H9 (cell line): ENCODE measurements around the gene RUNX1. TPM values are rescaled to one million over a fixed set of nuclear protein-coding genes. Genes with fewer than 3 reads are reported as not detected.

Experiments used
- DNase-seq: peaks from one replicate; pipeline ENCODE4 v3.0.0-alpha.2; 2017
- H2AFZ ChIP-seq: one replicate; pipeline ENCODE4 v1.6.1; 2013; ENCODE audit warnings: mild to moderate bottlenecking, low read length, control low read depth, moderate library complexity
- H2AK5ac ChIP-seq: 2 replicates; pipeline ENCODE4 v1.6.1; 2013; ENCODE audit warnings: low read length, control low read depth, mixed read lengths; ENCODE audit not compliant: insufficient read length
- H2BK120ac ChIP-seq: one replicate; pipeline ENCODE4 v1.6.1; 2013; ENCODE audit warnings: low read depth, mild to moderate bottlenecking, low read length, control low read depth, inconsistent platforms; ENCODE audit not compliant: poor library complexity, severe bottlenecking
- H2BK12ac ChIP-seq: 2 replicates; pipeline ENCODE4 v1.6.1; 2013; ENCODE audit warnings: low read length, control low read depth, mixed read lengths, low read depth; ENCODE audit not compliant: insufficient read length
- H2BK15ac ChIP-seq: 2 replicates; pipeline ENCODE4 v1.6.1; 2013; ENCODE audit warnings: low read depth, low read length, control low read depth
- H2BK20ac ChIP-seq: one replicate; pipeline ENCODE4 v1.6.1; 2013; ENCODE audit warnings: low read depth, mild to moderate bottlenecking, low read length, control low read depth, inconsistent platforms; ENCODE audit not compliant: poor library complexity, severe bottlenecking
- H2BK5ac ChIP-seq: 2 replicates; pipeline ENCODE4 v1.6.1; 2013; ENCODE audit warnings: low read length, control low read depth, mixed read lengths; ENCODE audit not compliant: insufficient read length
- H3K14ac ChIP-seq: 2 replicates; pipeline ENCODE4 v1.6.1; 2013; ENCODE audit warnings: low read length, control low read depth; ENCODE audit not compliant: insufficient read depth
- H3K18ac ChIP-seq: 2 replicates; pipeline ENCODE4 v1.6.1; 2013; ENCODE audit warnings: low read depth, mild to moderate bottlenecking, mixed read lengths, low read length, control low read depth; ENCODE audit not compliant: insufficient read length
- H3K23ac ChIP-seq: 2 replicates; pipeline ENCODE4 v1.6.1; 2013; ENCODE audit warnings: low read length, control low read depth, mixed read lengths, low read depth; ENCODE audit not compliant: insufficient read length
- H3K23me2 ChIP-seq: 2 replicates; pipeline ENCODE4 v1.6.1; 2013; ENCODE audit warnings: low read depth, mild to moderate bottlenecking, mixed read lengths, low read length, control low read depth; ENCODE audit not compliant: insufficient read length, poor library complexity, severe bottlenecking
- H3K27ac ChIP-seq: 2 replicates; pipeline ENCODE4 v1.5.1; 2013; ENCODE audit warnings: low read length, control low read depth, mixed read lengths, low read depth; ENCODE audit not compliant: insufficient read length
- H3K27me3 ChIP-seq: 2 replicates; pipeline ENCODE4 v1.6.1; 2013; ENCODE audit warnings: low read length, control low read depth, inconsistent platforms; ENCODE audit not compliant: insufficient read depth
- H3K4ac ChIP-seq: 2 replicates; pipeline ENCODE4 v1.6.1; 2013; ENCODE audit warnings: low read depth, mild to moderate bottlenecking, control low read depth, inconsistent platforms, low read length, moderate library complexity
- H3K4me1 ChIP-seq: 2 replicates; pipeline ENCODE4 v1.6.1; 2013; ENCODE audit warnings: low read length, control low read depth, inconsistent platforms; ENCODE audit not compliant: insufficient read depth
- H3K4me2 ChIP-seq: 2 replicates; pipeline ENCODE4 v1.6.1; 2013; ENCODE audit warnings: low read length, control low read depth, mixed read lengths; ENCODE audit not compliant: insufficient read length, insufficient read depth
- H3K56ac ChIP-seq: 2 replicates; pipeline ENCODE4 v1.6.1; 2013; ENCODE audit warnings: low read depth, mild to moderate bottlenecking, mixed read lengths, low read length, control low read depth; ENCODE audit not compliant: insufficient read length
- H3K79me1 ChIP-seq: 2 replicates; pipeline ENCODE4 v1.6.1; 2013; ENCODE audit warnings: low read depth, mild to moderate bottlenecking, moderate library complexity, low read length, control low read depth, inconsistent platforms; ENCODE audit not compliant: insufficient read depth, poor library complexity, severe bottlenecking
- H3K79me2 ChIP-seq: 2 replicates; pipeline ENCODE4 v1.6.1; 2013; ENCODE audit warnings: low read length, control low read depth, inconsistent platforms; ENCODE audit not compliant: insufficient read depth
- H3K9ac ChIP-seq: 2 replicates; pipeline ENCODE4 v1.6.1; 2013; ENCODE audit warnings: low read length, control low read depth, mixed read lengths; ENCODE audit not compliant: insufficient read length; ENCODE audit errors: extremely low read depth
- H3K9me3 ChIP-seq: one replicate; pipeline ENCODE4 v1.6.1; 2013; ENCODE audit warnings: low read depth, low read length, inconsistent platforms; ENCODE audit not compliant: control insufficient read depth
- H3T11ph ChIP-seq: one replicate; pipeline ENCODE4 v1.6.1; 2013; ENCODE audit warnings: mild to moderate bottlenecking, low read length, control low read depth, inconsistent platforms
- H4K20me1 ChIP-seq: one replicate; pipeline ENCODE4 v1.6.1; 2013; ENCODE audit not compliant: control insufficient read depth, insufficient read length, insufficient read depth
- H4K5ac ChIP-seq: 2 replicates; pipeline ENCODE4 v1.6.1; 2013; ENCODE audit warnings: low read depth, mild to moderate bottlenecking, mixed read lengths, low read length, control low read depth; ENCODE audit not compliant: insufficient read length
- H4K8ac ChIP-seq: replicated peaks from 2 replicates; pipeline ENCODE4 v1.6.1; 2013; ENCODE audit warnings: low read length, control low read depth, mixed read lengths, low read depth; ENCODE audit not compliant: insufficient read length
- H4K91ac ChIP-seq: 2 replicates; pipeline ENCODE4 v1.6.1; 2013; ENCODE audit warnings: low read depth, mild to moderate bottlenecking, moderate library complexity, mixed read lengths, low read length, control low read depth; ENCODE audit not compliant: insufficient read length
- H3K27ac Mint-ChIP-seq, 3 experiments: 2 replicates in 2 of 3; 3 replicates in 1 of 3; pipeline ENCODE4 v1.8.0; 2020 to 2021; ENCODE audit warnings: mixed read lengths in 3 of 3, mild to moderate bottlenecking in 1 of 3, moderate library complexity in 1 of 3
- H3K27me3 Mint-ChIP-seq: 2 replicates; pipeline ENCODE4 v1.8.0; 2021; ENCODE audit warnings: low read depth, mild to moderate bottlenecking, moderate library complexity, mixed read lengths
- H3K36me3 Mint-ChIP-seq, 3 experiments: 2 replicates in 2 of 3; 3 replicates in 1 of 3; pipeline ENCODE4 v1.8.0; 2020 to 2021; ENCODE audit warnings: low read depth in 3 of 3, mixed read lengths in 3 of 3; ENCODE audit not compliant: insufficient read depth in 1 of 3
- H3K4me1 Mint-ChIP-seq, 2 experiments: 2 replicates each; pipeline ENCODE4 v1.8.0; 2020; ENCODE audit warnings: mixed read lengths in 2 of 2
- H3K4me3 Mint-ChIP-seq, 2 experiments: 2 replicates in 1 of 2; 3 replicates in 1 of 2; pipeline ENCODE4 v1.8.0; 2020 to 2021; ENCODE audit warnings: mild to moderate bottlenecking in 2 of 2, mixed read lengths in 2 of 2, moderate library complexity in 1 of 2
- H3K9me3 Mint-ChIP-seq, 2 experiments: 2 replicates in 1 of 2; 3 replicates in 1 of 2; pipeline ENCODE4 v1.8.0; 2020; ENCODE audit warnings: mild to moderate bottlenecking in 2 of 2, mixed read lengths in 2 of 2, moderate library complexity in 1 of 2
- WGBS: extraction: QIAGEN DNeasy Blood & Tissue Kit; methylation state at CpG from one replicate; pipeline ENCODE4 v1.1.7; 2013; ENCODE audit warnings: missing lambda C conversion rate, low lambda C conversion rate, mixed read lengths; ENCODE audit not compliant: insufficient read length; ENCODE audit errors: extremely low coverage; 5-methylcytosine and 5-hydroxymethylcytosine counted together
- total RNA-seq: library from RNA; stranded (reverse); gene quantifications from 2 replicates; pipeline ENCODE4 v1.2.1, GENCODE V29; 2021
- TF ChIP-seq, protein P1 (sequence below): fragments of 200-600 bp; sonication (generic); conservative IDR thresholded peaks from 3 replicates; pipeline ENCODE4 v1.8.0; 2021; ENCODE audit warnings: antibody characterized with exemption, mild to moderate bottlenecking

RUNX1 gene
- total RNA-seq, 1 experiment from 2014 or later, result 0.72 TPM

- Histone ChIP-seq H2BK12ac (no peak overlapping the region), H3T11ph (no peak overlapping the region), H3K14ac (no peak overlapping the region), H3K23me2 (no peaks in the 10 kb centered on the region), H4K8ac (no peak overlapping the region), H2AFZ (no peak overlapping the region), H3K18ac (no peak overlapping the region), H2BK15ac (no peak overlapping the region), H2BK20ac (no peak overlapping the region), H3K79me2 (no peaks in the 10 kb centered on the region), H2AK5ac (no peak overlapping the region), H3K4me2 (no peak overlapping the region), H4K20me1 (no peaks in the 10 kb centered on the region), H3K4me1 (peaks cover 8% of the 10 kb centered on the region), H4K91ac (no peak overlapping the region), H3K4ac (no peak overlapping the region), H3K23ac (no peak overlapping the region), H3K79me1 (no peaks in the 10 kb centered on the region), H4K5ac (no peak overlapping the region), H2BK120ac (no peak overlapping the region), H3K27ac (no peak overlapping the region), H3K9me3 (no peaks in the 10 kb centered on the region), H2BK5ac (no peak overlapping the region), H3K56ac (no peak overlapping the region), H3K9ac (no peak overlapping the region), H3K27me3 (no peaks in the 10 kb centered on the region)
- WGBS, result no CpG with 5 or more reads among the region's 14 CpGs
- no peak overlapping the region for H3K4me3 Mint-ChIP-seq
- no peak overlapping the region for H3K27ac Mint-ChIP-seq
- DNase-seq, result no peak
- H3K27me3 Mint-ChIP-seq, result peaks cover 18% of the 10 kb centered on the region
- H3K9me3 Mint-ChIP-seq, result no peaks in the 10 kb centered on the region
- H3K36me3 Mint-ChIP-seq, result no peaks in the 10 kb centered on the region
- peaks cover 47 to 48% of the 10 kb centered on the region in 2 experiments for H3K4me1 Mint-ChIP-seq
- TF ChIP-seq, protein P1, sequence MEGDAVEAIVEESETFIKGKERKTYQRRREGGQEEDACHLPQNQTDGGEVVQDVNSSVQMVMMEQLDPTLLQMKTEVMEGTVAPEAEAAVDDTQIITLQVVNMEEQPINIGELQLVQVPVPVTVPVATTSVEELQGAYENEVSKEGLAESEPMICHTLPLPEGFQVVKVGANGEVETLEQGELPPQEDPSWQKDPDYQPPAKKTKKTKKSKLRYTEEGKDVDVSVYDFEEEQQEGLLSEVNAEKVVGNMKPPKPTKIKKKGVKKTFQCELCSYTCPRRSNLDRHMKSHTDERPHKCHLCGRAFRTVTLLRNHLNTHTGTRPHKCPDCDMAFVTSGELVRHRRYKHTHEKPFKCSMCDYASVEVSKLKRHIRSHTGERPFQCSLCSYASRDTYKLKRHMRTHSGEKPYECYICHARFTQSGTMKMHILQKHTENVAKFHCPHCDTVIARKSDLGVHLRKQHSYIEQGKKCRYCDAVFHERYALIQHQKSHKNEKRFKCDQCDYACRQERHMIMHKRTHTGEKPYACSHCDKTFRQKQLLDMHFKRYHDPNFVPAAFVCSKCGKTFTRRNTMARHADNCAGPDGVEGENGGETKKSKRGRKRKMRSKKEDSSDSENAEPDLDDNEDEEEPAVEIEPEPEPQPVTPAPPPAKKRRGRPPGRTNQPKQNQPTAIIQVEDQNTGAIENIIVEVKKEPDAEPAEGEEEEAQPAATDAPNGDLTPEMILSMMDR, result no peak
These were observed 209.9 kb downstream of the RUNX1 start for GRCh38 chr21:34838956-34839820.
